GM18517 (cell line): Measurements from ENCODE around the gene ATP2B1.

Experiments
- ATAC-seq: cut with Tn5 transposase; IDR thresholded peaks from one replicate; pipeline ENCODE4 v1.9.1; 2021; ENCODE audit warnings: mild to moderate bottlenecking, moderate library complexity; ENCODE audit not compliant: unreplicated experiment

The ATP2B1 gene

GRCh38 chr12:89662623-89663022 is 46.0 kb downstream of the ATP2B1 start:
- ATAC-seq = no peak

DNA sequence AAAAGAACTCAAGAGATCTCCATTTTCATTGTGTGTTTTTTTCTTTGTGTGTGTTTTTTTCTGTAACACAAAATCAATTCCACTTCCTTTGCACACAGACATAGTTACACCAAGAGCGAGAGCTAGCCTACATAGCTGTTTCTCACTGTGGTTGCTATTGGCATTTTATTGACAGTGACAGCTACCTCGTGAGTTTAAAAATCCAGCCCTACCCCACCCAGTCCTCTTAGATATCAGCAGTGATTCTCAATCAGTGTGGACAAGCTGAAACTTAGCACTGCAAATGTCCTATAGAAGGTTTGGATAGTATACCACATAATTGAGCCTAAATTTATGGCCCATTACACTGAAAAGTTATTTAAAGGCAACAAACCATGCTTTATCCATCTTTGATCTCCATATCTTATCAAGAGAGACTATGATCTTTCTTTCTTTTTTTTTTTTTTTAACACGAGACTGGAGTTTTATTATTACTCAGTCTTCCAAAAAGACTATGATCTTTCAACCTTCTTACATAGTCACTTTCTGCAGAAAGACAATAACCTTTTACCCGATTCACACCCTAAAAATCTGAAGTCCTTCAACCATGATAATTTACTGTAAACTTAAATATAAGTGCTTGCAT is 46.8 kb downstream of the ATP2B1 start:
- ATAC-seq = no peak

DNA sequence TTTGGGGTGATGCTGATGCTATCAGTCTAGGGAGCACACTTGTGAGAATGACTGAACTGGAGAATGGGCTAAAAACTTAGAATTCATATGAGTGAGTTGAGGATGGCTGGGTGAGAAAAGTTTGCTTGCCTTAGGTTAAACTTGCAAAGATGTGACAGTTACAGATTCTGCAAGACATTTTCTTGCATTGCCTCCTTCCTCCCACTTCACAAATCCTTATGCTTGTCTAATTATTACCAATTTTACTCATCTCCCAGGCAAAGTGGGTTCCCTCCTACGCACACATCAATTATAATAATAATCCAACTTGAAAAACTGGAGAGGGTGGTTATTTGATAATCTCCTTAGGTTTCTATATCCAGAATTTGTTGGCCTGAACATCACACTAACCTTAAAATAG is 50.9 kb downstream of the ATP2B1 start:
- ATAC-seq = no peak

DNA sequence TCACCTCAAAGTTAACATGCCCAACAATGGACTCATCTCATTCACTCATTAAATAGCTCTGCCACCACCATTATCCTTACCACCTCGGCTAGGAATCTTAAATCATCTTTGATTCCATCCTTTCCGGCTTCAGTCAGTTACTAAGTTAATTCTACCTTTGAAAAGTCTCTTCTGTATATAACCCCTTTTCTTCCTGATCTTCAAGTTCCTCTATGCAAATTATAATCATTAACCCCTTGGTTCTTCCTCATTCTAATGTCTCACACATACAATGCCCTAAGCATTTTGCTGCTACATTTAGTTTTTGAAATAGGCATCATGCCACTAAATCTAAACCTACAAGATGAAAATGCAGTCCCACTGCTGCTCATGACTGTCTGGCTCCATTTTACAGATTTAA is 51.6 kb downstream of the ATP2B1 start:
- ATAC-seq = no peak

- ATAC-seq = no peak
Observed at GRCh38 chr12:89655841-89656240, 52.8 kb downstream of the ATP2B1 start.

DNA sequence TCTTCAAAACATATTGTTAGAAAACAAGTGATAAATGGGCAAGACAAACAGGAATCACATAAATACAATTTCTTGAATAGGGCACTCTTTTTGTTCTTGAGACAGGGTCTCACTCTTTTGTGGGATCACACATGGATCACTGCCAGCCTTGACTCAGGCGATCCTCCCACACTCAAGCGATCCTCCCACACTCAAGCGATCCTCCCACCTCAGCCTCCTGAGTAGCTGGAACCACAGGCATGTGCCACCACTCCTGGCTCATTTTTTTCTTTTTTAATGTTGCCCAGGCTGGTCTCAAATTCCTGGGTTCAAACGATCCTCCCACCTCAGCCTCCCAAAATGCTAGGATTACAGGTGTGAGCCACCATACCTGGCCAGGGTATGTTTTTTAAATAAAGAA is 57.4 kb downstream of the ATP2B1 start:
- ATAC-seq = no peak

GRCh38 chr12:89650239-89650638 is 58.4 kb downstream of the ATP2B1 start:
- ATAC-seq = no peak

DNA sequence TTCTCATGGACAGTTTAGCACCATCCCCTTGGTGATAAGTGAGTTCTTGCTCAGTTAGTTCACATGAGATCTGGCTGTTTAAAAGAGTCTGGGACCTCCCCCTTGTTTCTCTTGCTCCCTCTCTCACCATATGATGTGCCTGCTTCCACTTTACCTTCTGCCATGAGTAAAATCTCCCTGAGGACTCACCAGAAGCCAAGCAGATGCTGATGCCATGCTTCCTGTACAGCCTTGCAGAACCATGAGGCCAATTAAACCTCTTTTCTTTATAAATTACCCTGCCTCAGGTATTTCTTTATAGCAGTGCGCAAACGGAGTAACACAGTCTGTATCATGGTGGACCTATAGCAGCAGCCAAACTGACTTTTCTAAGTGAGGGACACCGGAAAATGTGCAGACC is 58.8 kb downstream of the ATP2B1 start:
- no peak for ATAC-seq

GRCh38 chr12:89649139-89649538 is 59.5 kb downstream of the ATP2B1 start:
- no peak for ATAC-seq

DNA sequence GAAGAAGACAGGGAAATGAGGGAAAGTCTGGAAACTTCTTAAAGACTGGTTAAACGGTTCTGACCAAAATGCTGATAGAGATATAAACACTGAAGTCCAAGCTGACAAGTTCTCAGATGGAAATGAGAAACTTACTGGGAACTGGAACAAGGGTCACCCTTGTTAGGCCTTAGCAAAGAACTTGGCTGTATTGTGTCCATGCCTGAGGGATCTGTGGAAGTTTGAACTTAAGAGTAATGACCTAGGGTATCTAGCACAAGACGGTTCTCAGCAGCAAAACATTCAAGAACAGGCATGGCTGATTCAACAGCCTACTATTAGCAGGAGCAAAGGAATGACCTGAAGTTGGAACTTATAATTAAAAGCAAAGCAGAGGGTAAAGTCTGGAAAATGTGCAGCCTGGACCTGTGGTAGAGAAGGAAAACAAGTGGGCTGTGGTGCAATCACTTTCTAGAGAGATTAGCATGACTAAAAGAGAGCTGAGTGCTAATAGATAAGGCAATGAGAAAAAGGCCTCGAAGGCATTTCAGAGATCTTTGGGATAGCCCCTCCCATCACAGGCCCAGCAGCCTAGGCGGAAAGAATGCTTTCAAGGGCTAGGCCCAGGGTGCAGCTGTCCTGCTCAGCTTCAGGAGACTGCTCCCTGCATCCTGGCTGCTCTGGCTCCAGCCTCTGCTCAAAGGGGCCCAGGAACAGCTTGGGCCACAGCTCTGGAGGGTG is 60.3 kb downstream of the ATP2B1 start:
- no peak for ATAC-seq

GRCh38 chr12:89645434-89645833 is 63.2 kb downstream of the ATP2B1 start:
- no peak for ATAC-seq

DNA sequence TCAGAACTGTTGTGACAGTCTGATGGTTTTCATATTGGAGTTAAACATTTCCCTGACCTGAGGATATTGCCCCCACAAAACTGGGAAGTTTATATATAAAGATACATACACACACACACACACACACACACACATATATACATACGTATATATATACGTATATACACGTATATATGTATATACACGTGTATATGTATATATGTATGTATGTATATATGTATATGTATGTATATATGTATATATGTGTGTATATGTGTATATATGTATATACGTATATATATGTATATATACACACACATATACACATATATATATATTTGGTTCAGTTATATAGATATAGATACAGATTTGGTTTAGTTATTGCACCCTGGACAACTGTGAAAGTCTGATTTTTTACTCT is 65.7 kb downstream of the ATP2B1 start:
- no peak for ATAC-seq

- no peak for ATAC-seq
Observed at GRCh38 chr12:89636776-89637160, 71.9 kb downstream of the ATP2B1 start.

DNA sequence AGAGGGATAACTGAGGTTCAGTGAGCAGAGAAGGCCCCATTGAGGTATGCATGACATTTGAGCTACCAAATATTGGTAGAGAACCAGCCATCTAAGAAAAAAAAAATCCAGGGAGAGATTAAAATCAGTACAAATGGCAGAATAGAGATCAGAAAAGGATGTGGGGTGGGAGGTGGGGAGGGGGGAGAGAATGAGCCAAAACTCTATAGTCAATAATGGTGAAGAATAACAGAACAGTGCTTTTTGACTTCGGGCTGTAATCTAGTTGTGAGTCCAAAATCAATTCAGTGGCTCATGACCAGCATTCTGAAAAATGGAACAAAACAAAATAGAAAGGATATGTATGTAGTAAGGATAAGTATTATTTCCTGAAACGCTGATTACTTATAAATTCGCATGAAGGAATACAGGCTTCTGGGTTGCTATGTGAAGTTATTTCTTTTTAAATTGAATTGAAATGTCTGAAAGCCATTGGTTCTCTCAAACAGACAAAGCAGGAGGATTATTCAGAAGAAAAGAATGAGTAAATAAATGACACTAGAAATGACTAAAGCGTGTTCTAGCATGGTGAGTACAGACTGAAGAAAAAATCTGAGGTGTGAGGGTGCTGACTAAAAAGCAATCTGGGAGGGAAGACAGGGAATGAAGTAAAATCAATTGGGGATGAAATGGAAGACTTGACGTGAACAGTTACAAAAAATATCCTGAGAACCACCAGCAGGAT is 72.4 kb downstream of the ATP2B1 start:
- no peak for ATAC-seq

- no peak for ATAC-seq
Observed at GRCh38 chr12:89634508-89634907, 74.1 kb downstream of the ATP2B1 start.

DNA sequence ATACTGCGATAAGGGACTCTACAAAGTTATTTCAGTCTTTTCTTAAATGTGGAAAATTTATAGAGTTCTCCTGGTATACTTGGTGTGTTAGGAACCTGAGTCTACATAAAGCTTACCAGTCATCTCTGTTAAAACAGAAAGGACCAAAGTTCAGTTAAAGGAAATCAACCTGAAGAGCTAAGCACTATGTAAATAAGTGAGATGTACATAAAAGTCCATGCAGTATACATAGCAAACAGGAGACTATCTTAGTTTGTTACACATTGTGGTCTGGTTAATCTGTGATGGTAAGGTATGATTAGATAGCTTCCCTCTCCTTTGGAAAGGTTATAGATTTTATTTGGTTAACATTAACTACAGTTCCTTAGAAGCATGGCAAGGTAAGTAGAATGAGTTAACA is 75.9 kb downstream of the ATP2B1 start:
- no peak for ATAC-seq

DNA sequence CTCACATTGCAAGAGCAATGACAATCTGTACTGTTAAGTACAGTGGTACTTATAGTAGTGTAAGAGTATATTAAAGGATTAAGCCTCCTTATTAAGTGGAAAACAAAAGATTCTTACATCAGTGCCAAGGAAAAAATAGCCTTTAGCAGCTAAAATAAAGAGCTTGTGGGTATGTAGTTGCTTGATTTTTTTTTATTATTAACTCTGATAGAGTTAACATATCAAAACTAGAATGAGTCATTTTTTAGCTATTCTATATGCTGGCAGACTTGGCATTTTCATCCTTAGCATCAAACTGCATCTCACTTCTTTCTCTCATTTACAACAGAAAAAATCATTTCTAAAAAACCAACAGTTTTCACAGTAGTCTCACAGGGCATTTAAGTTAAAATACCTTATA is 86.5 kb downstream of the ATP2B1 start:
- no peak for ATAC-seq

GRCh38 chr12:89621521-89621920 is 87.1 kb downstream of the ATP2B1 start:
- ATAC-seq = no peak

DNA sequence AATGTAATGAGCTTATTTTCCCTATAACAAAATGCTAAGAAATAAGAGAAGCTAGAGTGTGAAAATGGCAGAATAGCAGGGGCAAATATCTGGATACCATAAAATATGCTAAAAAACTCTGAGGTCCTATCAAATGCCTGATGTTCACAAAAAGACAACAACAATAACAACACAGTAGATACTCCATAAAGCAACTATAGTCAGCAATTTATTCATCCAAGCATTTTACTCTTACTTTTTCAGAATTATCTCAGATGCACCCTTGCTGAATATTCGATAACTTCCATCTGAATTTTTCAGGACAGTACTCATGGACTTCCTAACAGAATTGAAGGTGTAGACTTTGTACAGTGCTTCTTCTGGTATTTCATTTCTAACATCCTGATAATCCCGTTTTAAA is 88.9 kb downstream of the ATP2B1 start:
- no peak for ATAC-seq

GRCh38 chr12:89618113-89618862 is 90.3 kb downstream of the ATP2B1 start:
- ATAC-seq = no peak

DNA sequence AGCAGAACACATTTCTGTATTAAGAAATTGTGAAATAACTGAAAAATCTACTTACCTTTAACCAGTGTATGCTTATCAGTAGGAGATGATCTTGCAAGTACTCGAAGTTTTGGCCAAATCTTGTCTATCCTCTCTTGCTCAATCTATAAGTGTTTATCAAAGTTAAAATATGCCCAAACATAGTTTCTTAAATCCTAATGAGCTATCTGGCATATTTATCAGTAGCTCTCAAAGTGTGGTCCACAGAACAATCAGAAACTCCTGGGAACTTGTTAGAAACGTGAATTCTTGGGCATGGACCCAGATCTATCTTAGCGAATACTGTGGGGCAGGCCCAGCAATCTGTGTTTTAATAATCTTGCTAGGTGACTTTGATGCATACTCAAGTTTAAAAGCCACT is 98.3 kb downstream of the ATP2B1 start:
- no peak for ATAC-seq

GRCh38 chr12:89603678-89604077 is 105.0 kb downstream of the ATP2B1 start:
- no peak for ATAC-seq
